MCF 10A (cell line): Measurements from ENCODE around the gene SLC5A1. TPM values are rescaled to one million over a fixed set of nuclear protein-coding genes. Genes with fewer than 3 reads are reported as not detected.

Experiments
- BruUV-seq: library from RNA; stranded (reverse); fragments of 400-500 nt; replicated peaks from 2 replicates; lab custom pipeline; 2021; lab: Mats Ljungman, UMichigan
- CTCF ChIA-PET: fragments of 300-600 bp; sonication (Branson Sonifier 250); formaldehyde crosslinking; extraction: SDS; loops from one replicate; lab custom pipeline; 2021; ENCODE audit warnings: antibody characterized with exemption, inconsistent platforms; lab: Yijun Ruan, JAX
- POLR2A ChIA-PET: fragments of 300-600, 350-650 bp; sonication (Branson Sonifier 250); formaldehyde crosslinking; extraction: SDS; loops from one replicate; lab custom pipeline; 2020; ENCODE audit warnings: antibody characterized with exemption, inconsistent platforms; lab: Yijun Ruan, JAX
- DNase-seq: peaks from one replicate; pipeline ENCODE4 v3.0.0-alpha.2; 2018; ENCODE audit not compliant: unreplicated experiment
- H3K27ac Mint-ChIP-seq: one replicate; pipeline ENCODE4 v1.8.0; 2022; ENCODE audit warnings: mild to moderate bottlenecking, low read depth, mixed read lengths; ENCODE audit not compliant: unreplicated experiment
- H3K27me3 Mint-ChIP-seq: one replicate; pipeline ENCODE4 v1.8.0; 2022; ENCODE audit warnings: mixed read lengths; ENCODE audit not compliant: insufficient read depth, unreplicated experiment
- H3K36me3 Mint-ChIP-seq: one replicate; pipeline ENCODE4 v1.8.0; 2022; ENCODE audit warnings: mild to moderate bottlenecking, moderate library complexity, mixed read lengths; ENCODE audit not compliant: insufficient read depth, unreplicated experiment
- H3K4me1 Mint-ChIP-seq: one replicate; pipeline ENCODE4 v1.8.0; 2022; ENCODE audit warnings: mixed read lengths; ENCODE audit not compliant: insufficient read depth, unreplicated experiment
- H3K4me3 Mint-ChIP-seq: one replicate; pipeline ENCODE4 v1.8.0; 2022; ENCODE audit warnings: mild to moderate bottlenecking, moderate library complexity, mixed read lengths; ENCODE audit not compliant: unreplicated experiment
- H3K9me3 Mint-ChIP-seq: one replicate; pipeline ENCODE4 v1.8.0; 2022; ENCODE audit warnings: mixed read lengths; ENCODE audit not compliant: unreplicated experiment
- intact Hi-C: fragments of 100-400 bp; cut with micrococcal nuclease; formaldehyde crosslinking; loops from 2 replicates; pipeline ENCODE4 v1.14.1; 2022
- total RNA-seq: library from RNA; stranded (reverse); gene quantifications from 2 replicates; pipeline ENCODE4 v1.2.3, GENCODE V29; 2022
- TF ChIP-seq, protein P1 (sequence below): fragments of 200-600 bp; IDR thresholded peaks from one replicate; pipeline ENCODE4 v1.8.0; 2022; ENCODE audit warnings: antibody characterized with exemption, mild to moderate bottlenecking; ENCODE audit not compliant: unreplicated experiment

Gene SLC5A1
- total RNA-seq, 1 experiment from 2014 or later: not detected

DNA sequence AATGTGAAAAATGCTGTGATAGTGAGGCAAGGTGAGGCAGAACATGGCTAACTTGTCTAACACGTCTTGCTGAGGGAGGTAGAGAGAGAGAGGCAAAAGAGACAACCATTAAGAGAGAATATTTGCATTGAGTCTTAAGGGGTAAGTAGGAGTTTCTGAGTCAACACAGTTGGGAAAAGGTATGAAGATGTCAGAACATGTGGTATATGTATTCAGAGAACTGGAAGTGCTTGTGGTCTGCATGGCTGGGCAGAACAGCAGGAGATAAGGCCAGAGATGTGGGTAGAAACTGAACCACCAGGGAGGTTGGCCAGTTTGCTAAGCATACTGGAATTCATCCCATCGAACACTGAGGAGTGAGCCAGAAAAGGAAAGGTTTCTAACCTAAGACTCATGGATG, 25.0 kb upstream of the SLC5A1 start:
- Mint-ChIP-seq H3K4me3 (no peak overlapping the region), H3K9me3 (no peaks in the 10 kb centered on the region), H3K36me3 (no peaks in the 10 kb centered on the region), H3K27me3 (peaks cover 15% of the 10 kb centered on the region), H3K4me1 (peaks cover 16% of the 10 kb centered on the region), H3K27ac (no peak overlapping the region)
- intact Hi-C loops: no loop called here
- ChIA-PET POLR2A (no interaction called here), CTCF (interaction anchor here (0.6 to 1.3 kb wide), 2 partner anchors 8 to 969 kb away, joined by 3 to 4 read pairs; no protein-coding TSS in a partner anchor)
- DNase-seq: no peak
- TF ChIP-seq, protein P1, sequence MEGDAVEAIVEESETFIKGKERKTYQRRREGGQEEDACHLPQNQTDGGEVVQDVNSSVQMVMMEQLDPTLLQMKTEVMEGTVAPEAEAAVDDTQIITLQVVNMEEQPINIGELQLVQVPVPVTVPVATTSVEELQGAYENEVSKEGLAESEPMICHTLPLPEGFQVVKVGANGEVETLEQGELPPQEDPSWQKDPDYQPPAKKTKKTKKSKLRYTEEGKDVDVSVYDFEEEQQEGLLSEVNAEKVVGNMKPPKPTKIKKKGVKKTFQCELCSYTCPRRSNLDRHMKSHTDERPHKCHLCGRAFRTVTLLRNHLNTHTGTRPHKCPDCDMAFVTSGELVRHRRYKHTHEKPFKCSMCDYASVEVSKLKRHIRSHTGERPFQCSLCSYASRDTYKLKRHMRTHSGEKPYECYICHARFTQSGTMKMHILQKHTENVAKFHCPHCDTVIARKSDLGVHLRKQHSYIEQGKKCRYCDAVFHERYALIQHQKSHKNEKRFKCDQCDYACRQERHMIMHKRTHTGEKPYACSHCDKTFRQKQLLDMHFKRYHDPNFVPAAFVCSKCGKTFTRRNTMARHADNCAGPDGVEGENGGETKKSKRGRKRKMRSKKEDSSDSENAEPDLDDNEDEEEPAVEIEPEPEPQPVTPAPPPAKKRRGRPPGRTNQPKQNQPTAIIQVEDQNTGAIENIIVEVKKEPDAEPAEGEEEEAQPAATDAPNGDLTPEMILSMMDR: no peak
- no TSS peak for BruUV-seq

DNA sequence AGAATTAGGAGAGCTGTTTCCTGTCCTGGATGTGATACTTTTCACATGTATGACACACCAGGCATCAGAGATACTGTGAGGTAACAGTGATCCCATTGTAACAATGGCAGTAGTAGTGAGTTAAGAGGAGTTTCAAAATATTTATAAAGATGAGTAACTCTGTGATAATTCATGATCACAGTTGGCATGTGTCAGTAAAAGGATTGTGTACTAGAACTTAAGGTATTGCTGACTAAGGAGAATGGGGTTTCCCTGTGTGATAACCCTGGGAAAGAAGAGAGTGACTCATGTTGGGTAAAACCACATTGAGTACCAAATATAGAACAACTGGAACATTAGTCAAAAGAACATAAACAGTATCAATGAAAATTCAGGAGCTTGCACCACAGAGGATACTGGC, 22.9 kb upstream of the SLC5A1 start:
- TF ChIP-seq, protein P1: no peak
- ChIA-PET CTCF (interaction anchor here (0.6 to 1.0 kb wide), 2 partner anchors 31 to 1185 kb away, joined by 3 to 4 read pairs; no protein-coding TSS in a partner anchor), POLR2A (interaction anchor here (0.7 to 2.2 kb wide), 13 partner anchors 9 to 444 kb away, joined by 3 to 24 read pairs (median 4); partner anchors contain the start of gene BPIFC)
- Mint-ChIP-seq H3K4me3 (no peak overlapping the region), H3K9me3 (no peaks in the 10 kb centered on the region), H3K27ac (no peak overlapping the region), H3K27me3 (peaks cover 15% of the 10 kb centered on the region), H3K36me3 (no peaks in the 10 kb centered on the region), H3K4me1 (peaks cover 18% of the 10 kb centered on the region)
- intact Hi-C loops: loop anchor here (1.0 kb wide), 1 partner anchor 30 kb away; no protein-coding TSS in a partner anchor
- DNase-seq: peak; percentile 96
- no TSS peak for BruUV-seq

DNA sequence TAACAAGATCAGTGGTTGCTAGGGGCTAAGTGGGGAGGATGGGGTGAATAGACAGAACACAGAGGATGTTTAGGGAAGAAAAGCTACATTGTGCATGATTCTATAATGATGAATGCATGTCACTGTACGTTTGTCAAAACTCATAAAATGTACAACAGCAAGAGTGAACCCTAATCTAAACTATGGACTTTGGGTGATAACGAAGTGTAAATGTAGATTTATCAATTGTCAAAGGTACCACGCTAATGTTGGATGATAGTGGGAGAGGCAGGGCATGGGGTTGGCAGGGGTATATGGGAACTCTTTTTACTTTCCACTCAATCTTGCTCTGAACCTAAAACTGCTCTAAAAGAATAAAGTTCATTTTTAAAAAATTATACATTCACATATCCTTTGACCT, 21.3 kb upstream of the SLC5A1 start:
- no peaks in the 10 kb centered on the region for H3K9me3 Mint-ChIP-seq
- peaks cover 15% of the 10 kb centered on the region for H3K27me3 Mint-ChIP-seq
- H3K4me3 Mint-ChIP-seq: no peak overlapping the region
- H3K36me3 Mint-ChIP-seq: no peaks in the 10 kb centered on the region
- intact Hi-C loops: no loop called here
- POLR2A ChIA-PET: interaction anchor here (2.2 kb wide), 1 partner anchor 29 kb away, joined by 24 read pairs; no protein-coding TSS in a partner anchor
- DNase-seq: no peak
- no peak overlapping the region for H3K27ac Mint-ChIP-seq
- CTCF ChIA-PET: interaction anchor here (0.6 to 0.7 kb wide), 2 partner anchors 19 to 60 kb away, joined by 4 read pairs; no protein-coding TSS in a partner anchor
- peaks cover 18% of the 10 kb centered on the region for H3K4me1 Mint-ChIP-seq
- no TSS peak for BruUV-seq
- TF ChIP-seq, protein P1: no peak

DNA sequence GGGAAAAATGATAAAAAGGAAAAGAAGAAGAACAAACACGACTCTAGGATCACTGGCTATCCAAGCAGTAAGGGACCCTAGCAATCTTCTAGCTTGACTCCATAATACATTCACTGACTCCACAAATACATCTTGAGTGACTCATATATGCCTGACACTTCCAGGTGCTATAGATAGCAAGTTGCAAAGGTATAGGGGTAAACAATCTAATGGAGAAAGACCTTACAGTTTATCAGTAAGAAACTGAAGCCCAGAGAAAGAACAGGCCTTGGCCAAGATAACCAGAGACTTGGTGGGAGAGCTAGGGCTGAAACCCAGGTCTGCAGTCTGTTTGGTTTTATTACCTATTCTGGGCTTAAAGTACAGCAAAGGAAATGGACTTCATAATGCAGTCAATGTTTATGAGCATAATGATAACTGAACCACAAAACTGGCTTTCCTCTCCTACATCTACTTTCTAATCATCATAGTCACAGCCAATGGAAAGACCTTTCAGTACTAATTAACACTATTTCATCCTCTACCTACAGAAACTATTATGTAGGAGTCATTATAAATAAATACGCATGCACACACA, 19.7 kb upstream of the SLC5A1 start:
- BruUV-seq: no TSS peak
- H3K27me3 Mint-ChIP-seq: peaks cover 1% of the 10 kb centered on the region
- no peaks in the 10 kb centered on the region for H3K36me3 Mint-ChIP-seq
- POLR2A ChIA-PET: interaction anchor here (0.6 kb wide), 1 partner anchor 442 kb away, joined by 4 read pairs; no protein-coding TSS in a partner anchor
- CTCF ChIA-PET: interaction anchor here (0.9 kb wide), 1 partner anchor 14 kb away, joined by 3 read pairs; no protein-coding TSS in a partner anchor
- no peak overlapping the region for H3K27ac Mint-ChIP-seq
- H3K4me1 Mint-ChIP-seq: peaks cover 18% of the 10 kb centered on the region
- H3K9me3 Mint-ChIP-seq: no peaks in the 10 kb centered on the region
- TF ChIP-seq, protein P1: no peak
- intact Hi-C loops: no loop called here
- H3K4me3 Mint-ChIP-seq: no peak overlapping the region
- peak; percentile 15 for DNase-seq
